Body of pancreas (tissue), 4 donors: ENCODE results near the gene MYO5A.

Experiments
- CTCF ChIP-seq, 7 experiments: fragments of 450-650 bp in 4 of 7; fragments of 200-600 bp in 3 of 7; sonication (generic) in 3 of 7; IDR thresholded peaks; one replicate each; pipeline ENCODE4 v1.5.1; 2016 to 2019; ENCODE audit warnings: antibody characterized with exemption in 7 of 7
- POLR2A ChIP-seq, 3 donors: fragments of 450-650 bp; IDR thresholded peaks; one replicate each; pipeline ENCODE4 v1.6.1; 2016; ENCODE audit warnings: antibody characterized with exemption in 3 of 3, mild to moderate bottlenecking in 2 of 3

GRCh38 chr15:52407374-52407773, 121.3 kb downstream of the MYO5A start:
- no peak for TF ChIP-seq POLR2A (IDR thresholded peaks at IDR 0.05)
- TF ChIP-seq CTCF (IDR thresholded peaks at IDR 0.05): no peak
